GM21717 (cell line): ENCODE measurements around the gene ZBTB6.

Source experiments
- ATAC-seq: cut with Tn5 transposase; IDR thresholded peaks from one replicate; pipeline ENCODE4 v1.9.1; 2021; ENCODE audit warnings: mild to moderate bottlenecking, moderate library complexity; ENCODE audit not compliant: unreplicated experiment

The ZBTB6 gene, protein sequence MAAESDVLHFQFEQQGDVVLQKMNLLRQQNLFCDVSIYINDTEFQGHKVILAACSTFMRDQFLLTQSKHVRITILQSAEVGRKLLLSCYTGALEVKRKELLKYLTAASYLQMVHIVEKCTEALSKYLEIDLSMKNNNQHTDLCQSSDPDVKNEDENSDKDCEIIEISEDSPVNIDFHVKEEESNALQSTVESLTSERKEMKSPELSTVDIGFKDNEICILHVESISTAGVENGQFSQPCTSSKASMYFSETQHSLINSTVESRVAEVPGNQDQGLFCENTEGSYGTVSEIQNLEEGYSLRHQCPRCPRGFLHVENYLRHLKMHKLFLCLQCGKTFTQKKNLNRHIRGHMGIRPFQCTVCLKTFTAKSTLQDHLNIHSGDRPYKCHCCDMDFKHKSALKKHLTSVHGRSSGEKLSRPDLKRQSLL

DNA sequence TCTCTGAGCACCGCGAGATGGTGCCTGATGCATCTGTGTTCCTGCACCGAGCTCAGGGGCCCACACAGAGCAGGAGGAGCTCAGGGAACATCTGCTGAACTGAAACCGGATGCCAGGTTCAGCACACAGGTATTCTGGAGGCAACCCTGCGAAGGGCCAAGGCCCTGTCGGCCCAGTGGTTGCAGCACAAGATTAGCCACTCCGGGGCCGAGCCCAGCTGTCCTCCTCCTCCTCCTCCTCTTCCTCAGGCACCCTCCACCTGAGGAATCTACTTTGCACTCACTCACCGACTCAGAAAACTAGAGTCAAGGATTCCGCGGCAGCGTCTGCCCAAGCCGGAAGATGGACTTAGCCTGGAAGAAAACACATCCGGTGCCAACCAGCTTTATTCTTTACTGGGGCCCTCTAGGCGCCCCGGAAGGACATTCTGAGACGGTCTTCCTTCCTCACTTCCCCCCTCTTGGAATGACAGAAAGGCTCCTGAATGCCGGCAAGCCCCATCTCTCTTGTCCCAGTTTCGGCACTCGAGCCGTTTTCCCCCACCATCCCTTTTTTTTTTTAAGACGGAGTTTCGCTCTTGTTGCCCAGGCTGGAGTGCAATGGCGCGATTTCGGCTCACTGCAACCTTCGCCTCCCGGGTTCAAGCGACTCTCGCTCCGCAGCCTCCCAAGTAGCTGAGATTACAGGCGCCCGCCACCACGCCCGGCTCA lies at the start of gene ZBTB6:
Gene ZBTB6, minus strand, starts transcription at position 360 of the 710 bp plus-strand sequence. CDS start 1,251 bp downstream, outside the sequence.
- ATAC-seq, result peak; percentile 97

DNA sequence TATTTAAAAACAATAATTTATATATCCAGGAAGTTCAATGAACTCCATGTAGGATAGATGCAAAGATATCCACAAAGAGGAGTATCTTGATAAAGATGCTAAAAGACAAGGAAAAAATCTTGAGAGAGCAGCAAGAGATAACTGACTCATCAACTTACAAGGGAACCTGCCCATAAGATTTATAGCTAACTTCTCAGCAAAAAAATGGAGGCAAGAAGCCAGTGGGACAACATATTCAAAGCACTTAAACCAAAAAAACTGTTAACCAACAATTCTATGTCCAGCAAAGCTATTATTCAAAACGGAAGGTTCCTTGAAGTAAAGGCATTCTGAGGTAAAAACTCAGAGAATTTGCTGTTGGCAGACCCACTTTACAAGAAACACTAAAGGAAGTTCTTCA lies 48.0 kb upstream of the ZBTB6 start:
- no peak for ATAC-seq

DNA sequence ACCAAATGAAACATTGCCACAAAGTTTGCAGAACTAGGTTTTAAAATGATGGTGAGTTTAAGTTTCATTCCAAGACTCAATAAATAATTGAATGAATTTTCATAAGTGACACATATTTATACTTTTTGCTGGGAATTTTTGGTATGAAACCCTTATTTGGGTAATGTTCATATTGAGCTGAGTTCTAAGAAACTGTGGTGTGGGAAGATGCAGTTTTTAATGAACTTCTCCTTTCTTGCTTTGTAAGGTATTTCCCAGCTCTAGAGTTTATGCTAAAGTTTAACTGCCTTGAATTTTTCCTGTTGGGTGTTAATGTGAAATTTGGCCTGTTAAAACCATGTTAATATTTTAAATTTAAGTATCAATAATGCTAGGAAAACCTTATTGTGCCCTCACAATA lies 42.8 kb upstream of the ZBTB6 start:
- ATAC-seq, result no peak

DNA sequence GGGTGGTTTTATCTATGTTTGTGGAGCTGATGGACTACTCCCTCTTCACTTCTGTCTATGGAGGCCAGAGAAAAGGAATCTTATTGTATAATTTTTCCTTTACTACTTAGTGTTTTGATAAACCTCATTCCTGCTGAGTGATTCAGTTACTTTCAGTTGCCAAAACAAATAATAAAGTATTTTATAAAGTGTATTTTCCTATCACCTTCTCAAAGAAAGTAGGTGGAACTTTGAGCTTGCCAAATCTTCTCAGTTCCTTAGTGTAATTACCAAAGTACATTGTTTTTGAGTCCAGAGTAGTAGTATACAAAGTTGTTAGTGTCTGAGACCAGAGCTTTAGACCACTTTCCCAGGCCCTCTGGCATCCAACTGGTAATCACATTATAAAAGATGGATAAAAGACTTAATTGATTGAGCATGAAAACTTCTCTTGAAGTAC lies 41.1 kb upstream of the ZBTB6 start:
- no peak for ATAC-seq

DNA sequence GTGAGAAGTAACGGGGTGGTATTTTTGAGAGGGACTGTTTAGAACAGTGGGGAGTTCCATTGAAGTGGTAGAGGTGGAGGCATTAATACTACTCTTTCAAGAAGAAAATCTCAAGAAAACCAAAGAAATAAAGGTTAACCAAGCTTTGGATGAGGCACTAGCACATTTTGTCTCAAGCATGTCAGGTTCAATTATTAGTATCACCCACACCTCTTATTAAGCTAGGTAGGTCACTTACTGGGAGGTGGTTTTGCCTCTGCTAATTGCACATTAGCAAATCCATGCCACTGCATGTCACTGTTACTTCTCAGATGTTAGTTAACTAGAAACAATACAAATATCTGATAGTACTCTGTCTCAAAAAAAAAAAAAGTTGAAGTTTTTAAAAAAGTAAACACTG lies 37.9 kb upstream of the ZBTB6 start:
- no peak for ATAC-seq

DNA sequence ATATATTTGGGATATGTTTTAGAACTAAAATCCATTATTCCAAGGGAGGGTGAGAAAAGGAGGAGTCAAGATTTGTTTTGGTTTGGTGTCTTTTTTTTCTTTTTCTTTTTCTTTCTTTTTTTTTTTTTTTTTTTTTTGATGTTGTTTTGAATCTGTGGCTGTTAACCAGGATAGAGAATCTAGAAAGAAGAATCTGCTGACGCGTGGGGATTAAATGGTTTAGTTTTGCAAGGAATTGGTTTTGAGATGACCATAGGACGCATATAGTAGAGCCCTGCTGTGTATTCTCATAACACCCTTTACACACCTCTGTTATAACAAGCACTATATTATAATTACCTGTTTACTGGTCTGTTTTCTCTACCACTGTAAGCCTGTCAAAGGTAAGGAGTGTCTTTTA lies 37.1 kb upstream of the ZBTB6 start:
- no peak for ATAC-seq

DNA sequence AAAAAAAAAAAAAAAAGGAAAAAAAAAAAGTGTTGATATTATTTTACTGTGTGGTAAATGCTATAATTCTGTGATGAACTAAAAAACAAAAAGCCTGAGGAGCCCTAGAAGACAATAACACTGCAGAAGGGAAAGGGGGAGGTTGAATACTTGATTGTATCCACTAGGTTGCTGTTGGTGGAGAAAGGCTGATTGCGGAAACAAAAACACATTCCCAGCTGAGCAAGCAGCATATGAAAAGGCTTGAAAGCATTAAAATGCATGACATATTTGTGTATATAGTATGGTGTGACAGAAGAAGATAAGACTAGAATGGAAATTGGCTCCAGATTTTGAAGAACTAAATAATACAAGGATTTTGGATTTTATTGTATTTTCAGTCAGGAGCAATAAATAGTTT lies 36.6 kb upstream of the ZBTB6 start:
- ATAC-seq, result no peak

DNA sequence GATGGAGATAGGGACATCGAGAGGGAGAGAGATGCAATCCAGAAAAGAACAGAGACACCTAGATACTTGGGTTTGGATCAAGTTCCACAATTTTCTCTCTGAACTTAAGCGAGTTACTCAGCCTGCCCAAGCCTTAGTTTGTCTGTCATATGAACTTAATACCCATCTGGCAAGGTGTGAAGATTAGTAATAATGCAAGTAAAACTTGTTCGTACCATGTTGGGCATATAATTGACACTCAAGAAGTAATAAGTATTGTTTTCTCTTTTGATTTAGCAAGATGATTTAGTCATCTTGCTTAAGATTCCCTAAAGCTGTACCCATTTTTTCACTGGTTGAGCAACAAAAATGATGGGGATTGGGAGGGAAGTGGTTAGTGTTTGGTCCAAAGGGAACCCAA lies 35.2 kb upstream of the ZBTB6 start:
- ATAC-seq, result no peak

DNA sequence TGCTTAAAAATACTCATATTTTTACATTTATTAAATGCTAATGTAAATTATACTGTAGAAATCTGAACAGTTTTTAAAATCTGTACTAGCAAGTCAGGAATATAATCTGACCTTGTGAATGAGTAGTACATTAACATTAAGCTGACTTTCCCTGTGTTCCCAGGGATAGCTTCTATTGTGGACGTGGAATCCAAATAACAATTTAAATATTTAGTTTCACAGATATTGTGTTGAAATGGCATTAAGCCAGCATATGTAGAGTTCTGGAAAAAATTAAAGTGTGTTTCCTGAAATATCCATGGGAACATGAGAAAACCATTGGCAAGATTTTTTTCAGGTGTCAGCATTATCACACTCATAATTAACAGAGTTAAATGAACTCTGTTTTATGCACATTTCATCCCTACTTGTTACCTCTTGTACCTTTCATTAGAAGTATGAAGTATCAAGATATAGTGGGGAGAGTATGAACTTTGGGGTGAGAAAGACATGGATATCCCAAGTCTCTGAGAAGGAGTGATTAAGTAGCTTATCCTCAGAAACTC lies 33.4 kb upstream of the ZBTB6 start:
- no peak for ATAC-seq

DNA sequence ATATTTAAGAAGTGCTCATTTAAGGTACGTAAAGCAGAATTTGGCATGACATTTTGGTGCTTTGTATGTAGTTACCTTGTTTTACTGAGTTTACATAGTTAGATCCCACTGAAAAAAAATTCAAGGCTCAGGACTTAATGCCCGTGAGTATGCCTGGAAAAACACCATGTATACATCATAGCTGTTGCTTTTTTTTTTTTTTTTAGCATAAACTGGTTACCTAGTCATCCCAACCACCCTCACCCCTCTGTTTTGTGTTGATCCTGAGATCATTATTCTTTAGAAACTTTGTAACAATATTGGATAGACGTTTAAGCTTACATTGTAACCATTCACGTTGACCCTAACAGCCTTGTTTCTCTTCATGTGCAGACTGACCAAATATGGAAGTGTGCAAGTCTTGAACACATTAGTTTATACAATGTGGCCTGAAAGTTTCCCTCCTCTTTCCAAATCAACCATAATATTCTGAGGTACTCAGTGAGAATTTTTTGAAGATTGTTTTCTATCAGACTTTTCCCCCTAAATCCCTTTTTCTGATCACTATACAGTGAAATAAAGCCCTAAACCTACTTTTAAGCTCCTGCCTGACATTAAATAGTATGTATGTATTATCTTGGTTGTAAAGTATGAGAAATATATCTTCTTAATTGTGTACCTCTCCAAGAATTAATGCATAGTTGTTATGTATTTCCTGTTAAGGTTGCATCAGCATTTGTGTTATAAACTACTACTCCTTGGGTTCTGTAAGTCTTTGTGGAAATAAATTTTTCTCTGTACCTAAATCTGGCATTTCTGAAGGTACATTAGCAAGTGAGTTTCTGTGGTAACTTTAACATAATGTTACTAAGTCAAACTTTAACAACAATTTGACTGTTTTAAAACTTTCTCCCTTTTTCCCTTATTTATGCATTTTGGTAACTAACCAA lies 32.1 kb upstream of the ZBTB6 start:
- ATAC-seq, result no peak

DNA sequence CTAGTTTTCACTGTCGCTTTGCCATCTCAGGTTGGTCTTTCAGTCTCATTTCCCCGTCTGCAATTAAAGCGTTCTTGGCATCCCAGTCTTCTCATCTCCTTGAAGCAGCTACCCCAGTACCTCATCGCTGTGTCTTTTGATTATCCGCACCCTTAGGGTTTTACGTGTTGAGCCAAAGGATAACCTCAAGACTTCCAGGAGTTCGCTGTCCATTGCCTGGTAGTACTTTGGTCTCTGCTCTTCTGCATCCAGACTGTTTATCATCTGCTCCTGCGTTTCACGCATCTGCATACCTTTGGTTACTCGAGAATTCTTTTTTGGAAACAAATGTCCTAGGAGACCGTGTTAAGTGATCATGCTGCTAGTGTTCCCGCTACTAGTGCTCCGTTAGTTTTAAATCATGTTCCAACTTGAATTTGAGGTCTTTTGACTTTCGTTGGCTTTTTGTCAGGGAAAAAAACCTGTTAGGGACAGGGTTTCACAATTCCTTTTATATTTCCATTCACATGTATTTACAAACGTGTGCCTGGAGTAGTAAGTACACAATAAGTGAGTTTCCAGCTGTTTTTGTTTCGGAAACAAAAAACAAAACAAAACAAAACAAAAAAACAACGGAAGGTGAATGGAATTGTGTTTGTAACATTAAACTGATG lies 28.6 kb upstream of the ZBTB6 start:
- ATAC-seq, result peak; percentile 8

DNA sequence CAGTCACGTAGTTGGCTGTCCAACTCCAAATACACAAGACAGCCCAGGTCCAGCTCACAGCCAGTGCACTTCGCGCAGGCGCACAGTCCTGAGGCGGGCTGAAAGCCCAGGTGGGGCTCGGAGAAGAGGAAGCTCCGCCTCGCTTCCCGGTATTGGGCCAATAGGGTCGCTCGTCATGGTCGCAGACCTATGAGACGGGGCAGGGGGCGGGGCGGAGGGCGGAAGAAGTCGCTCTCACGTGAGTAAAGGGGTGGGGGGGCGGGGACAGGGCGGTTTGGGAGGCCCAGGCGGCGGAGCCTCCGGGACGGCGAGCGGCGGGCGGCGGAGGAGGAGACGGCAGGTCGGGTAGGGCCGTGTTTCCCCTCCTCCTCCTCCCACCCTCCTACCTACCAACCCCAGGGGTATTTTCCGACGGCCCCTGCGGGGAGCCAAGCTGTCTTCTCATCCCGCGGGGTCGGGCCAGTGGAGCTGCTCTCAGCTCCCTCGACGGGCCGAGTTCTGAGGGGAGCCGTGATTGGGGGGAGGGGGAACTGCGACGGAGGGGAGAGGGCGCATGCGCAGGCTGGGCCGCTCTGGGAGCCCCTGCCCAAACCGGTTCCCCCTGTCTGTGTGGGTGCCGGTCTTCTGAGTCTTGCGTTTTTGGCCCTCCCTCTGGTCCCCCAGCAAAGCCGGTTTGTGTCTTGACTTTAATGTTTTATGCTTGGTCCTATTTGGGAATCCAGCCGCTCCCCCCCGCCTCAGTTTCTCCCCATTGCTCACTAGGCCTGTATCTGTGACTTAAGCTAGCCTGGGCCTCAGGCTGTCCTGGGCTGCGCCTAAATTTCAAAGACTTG lies 27.8 kb upstream of the ZBTB6 start, which contains the start of gene RABGAP1:
Gene RABGAP1, plus strand, starts transcription at position 272 of the 833 bp plus-strand sequence. CDS start 16,040 bp downstream, outside the sequence.
- ATAC-seq, result peak; percentile 92

DNA sequence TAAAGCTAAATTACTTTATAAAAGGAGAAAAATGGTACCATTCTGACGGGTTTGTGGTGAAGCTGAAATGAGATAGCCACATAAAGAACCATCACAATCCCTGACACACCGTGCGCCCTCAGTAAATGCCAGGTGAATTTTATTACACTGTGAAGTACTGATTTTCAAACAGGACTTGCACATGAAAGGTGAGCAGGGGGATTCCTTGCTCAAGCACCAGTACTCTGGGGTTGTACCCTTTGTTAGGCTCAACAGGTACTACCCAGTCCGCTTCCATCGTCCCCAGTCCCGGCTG lies 27.3 kb upstream of the ZBTB6 start:
- no peak for ATAC-seq

DNA sequence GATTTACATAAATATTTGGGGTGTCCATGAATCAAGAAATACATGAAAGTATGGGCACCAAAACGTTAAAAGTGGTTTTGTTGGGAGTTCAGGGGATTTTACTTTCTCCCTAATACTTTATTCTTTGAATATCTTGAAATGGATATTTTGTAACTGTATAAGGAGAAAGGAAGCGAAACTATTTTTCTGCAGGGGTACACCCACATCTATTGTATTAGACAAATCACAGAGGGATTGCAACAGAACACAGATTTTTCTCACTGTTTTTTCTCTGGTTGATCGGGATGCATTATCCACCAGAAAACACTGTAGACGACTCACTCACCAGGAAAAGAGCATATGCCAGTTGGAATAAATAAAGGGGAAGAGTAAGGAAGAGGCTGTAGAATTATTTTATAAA lies 26.5 kb upstream of the ZBTB6 start:
- ATAC-seq, result no peak

DNA sequence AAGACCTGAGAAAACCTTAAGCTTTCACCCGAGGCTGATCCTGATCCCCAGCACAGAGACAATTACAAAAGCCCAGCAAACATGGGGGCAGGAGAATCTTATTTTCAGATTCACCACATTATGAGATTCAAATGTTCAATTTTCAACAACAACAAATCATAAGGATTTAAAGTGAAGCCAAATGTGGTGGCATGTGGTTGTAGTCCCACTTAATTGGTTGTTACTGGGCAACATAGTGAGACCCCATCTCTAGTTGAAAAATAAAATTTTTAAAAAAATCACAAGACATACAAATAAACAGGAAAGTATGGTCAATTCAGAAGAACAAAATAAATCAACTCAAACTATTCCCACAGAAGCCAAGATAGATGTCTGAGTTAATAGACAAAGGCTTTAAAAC lies 23.8 kb upstream of the ZBTB6 start:
- no peak for ATAC-seq

DNA sequence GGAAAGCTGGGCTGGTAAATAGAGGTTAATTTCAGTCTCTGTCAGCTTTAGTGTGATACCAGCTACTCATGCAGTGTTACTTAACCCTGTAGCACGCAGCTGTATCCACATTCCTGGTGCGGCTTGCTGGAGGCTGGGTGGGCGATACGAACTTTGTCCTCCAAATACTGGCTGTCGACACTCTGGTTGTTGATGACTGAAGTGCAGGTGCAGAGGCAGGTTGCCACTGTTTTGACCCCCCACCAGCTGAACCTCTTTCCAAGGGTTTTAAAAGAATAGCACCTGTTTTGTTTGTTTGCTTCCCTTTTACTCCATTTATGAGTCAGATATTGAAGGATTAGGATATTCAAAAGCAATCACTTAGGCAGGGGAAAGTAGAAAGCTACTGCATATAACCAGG lies 23.3 kb upstream of the ZBTB6 start:
- ATAC-seq, result no peak

DNA sequence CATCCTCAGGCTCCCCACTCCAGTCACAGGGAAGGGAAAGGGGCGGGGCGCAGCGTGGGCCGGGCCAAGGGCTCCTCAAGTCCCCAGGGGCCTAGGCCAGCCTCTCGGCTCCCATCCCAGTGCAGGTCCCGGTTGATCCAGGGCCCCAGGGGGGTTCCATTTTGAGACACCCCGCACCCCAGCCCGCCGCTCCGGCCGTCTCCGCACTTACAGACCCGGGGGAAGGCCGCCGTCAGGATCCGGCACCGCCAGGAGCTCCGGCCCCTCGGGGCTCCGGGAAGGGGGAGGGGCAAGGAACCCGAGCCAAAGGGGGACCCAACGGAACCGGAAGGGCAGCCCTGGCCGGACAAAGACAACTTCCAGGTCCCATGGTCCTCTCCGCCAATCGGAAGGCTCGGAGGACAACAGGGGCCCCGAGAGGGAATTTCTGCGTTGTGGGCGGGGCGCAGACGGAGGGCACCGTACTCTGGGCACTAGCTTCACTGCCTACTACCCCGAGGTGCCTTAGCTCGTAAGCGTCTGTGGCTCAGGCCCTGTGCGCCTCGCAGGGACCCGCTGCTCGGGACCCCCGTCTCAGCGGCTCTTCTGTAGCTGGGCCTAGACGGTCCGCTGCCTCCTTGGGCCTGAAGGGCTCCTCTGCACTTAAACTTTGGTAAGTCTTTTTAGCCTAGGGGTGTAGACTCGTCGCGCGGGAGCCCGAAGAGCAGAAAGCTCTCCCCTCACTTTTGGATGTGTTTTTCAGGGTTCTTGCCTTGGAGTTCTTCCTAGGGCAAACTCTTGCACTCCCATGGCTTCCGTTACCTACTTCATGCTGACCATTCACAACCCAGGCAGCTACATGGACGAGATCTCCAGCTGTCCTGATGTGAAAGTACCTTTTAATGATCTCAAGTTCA lies 18.4 kb upstream of the ZBTB6 start, which contains the start of gene ZBTB26:
Gene ZBTB26, minus strand, starts transcription at position 287 of the 896 bp plus-strand sequence. CDS start 11,578 bp downstream, outside the sequence.
- peak; percentile 98 for ATAC-seq

DNA sequence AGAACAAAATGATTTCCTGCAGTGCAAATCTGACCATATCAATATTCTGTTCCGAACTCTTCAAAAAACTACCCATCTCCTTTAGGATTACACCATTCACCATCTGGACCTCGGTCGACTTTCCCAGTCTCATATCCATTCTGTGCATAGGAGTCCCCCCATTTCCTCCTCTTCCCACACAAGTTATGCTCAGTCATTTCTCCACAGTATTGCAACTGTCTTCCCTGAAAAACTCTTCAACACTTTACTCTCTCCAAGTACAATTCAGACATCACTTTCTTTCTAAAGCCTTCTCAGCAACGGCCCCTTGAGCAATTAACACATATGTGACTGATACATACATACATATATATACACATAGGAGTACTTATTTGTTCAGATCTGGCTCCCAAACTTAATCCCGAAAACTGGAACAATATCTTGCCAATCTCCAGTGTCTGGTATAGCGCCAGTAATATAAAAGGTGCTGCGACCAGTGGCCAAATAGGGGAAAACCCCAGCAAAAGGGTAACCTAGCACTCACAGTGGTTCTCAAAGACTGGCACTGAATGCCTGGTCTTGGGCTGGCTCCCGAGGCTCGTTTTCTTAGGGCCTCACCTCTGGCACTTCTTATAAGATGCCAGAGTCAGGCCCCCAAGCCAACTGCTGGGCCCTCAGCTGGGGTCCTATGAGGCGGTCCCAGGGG lies 17.6 kb upstream of the ZBTB6 start:
- no peak for ATAC-seq
